Nephron progenitor cell (in vitro differentiated cells): Measurements from ENCODE around the gene EPHA8.
A peak's percentile ranks its signal among the peaks of the same experiment; 100 is the strongest.

Source experiments
- DNase-seq: peaks from one replicate; pipeline ENCODE4 v3.0.0; 2021
- H3K27ac Mint-ChIP-seq: 2 replicates; pipeline ENCODE4 v1.8.0; 2021; ENCODE audit warnings: mild to moderate bottlenecking, moderate library complexity, mixed read lengths
- H3K27me3 Mint-ChIP-seq: 2 replicates; pipeline ENCODE4 v1.8.0; 2021; ENCODE audit warnings: mild to moderate bottlenecking, low read depth, mixed read lengths; ENCODE audit not compliant: poor library complexity
- H3K36me3 Mint-ChIP-seq: 2 replicates; pipeline ENCODE4 v1.8.0; 2021; ENCODE audit warnings: low read depth, mixed read lengths
- H3K4me1 Mint-ChIP-seq: 2 replicates; pipeline ENCODE4 v1.8.0; 2021; ENCODE audit warnings: mixed read lengths
- H3K4me3 Mint-ChIP-seq: 2 replicates; pipeline ENCODE4 v1.8.0; 2021; ENCODE audit warnings: mild to moderate bottlenecking, moderate library complexity, mixed read lengths
- H3K9me3 Mint-ChIP-seq: 2 replicates; pipeline ENCODE4 v1.8.0; 2021; ENCODE audit warnings: mild to moderate bottlenecking, moderate library complexity, mixed read lengths
- CTCF ChIP-seq: fragments of 200-600 bp; sonication (generic); IDR thresholded peaks from 2 replicates; pipeline ENCODE4 v1.5.0; 2021; ENCODE audit warnings: antibody characterized with exemption

EPHA8 gene

DNA sequence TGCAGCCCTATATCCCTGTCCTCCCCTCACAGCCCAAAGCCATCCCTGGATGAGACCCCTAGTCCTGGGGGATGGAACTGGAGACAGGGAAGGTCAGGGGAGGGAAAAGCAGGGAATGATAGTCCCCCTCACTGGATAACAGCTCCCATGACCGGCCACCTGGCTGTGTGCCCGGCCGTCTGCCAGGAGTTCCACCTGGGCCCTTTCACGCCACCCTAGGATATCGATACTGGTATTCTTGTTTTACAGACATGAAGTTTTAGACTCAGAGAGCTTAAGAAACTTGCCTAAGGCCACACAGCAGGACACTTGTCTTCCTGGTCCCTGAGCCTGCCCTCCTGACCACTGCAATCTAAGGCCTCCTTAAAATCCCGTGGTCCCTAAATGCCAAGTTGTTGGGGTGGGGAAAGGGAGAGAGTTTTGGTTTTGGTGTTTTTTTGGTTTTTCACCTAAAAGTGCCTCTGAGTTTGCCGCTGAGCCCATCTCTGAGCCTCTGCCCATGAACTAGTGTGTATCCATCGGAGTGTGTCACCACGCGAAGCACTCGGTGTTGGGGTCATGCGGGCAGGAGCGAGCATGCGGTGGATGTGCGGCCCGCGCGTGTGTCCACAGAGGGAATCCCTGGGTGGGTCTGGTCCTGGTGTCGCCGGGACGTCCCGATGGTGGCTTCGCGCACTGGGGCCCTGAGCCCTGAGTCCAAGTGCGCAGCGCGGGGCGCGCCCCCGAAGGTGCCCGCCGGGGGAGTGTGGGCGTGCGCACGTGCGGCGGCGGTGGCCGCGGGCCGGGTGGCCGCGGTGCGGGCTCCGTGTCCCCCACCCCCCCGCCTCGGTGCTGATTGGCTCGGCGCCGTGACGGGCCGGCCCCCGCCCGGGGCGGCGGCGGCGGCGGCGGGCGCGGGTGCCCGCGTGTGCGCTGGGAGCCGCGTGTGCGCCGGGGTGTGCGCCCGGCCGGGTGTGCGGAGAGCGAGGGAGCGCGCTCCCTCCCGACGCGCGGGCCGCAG lies at the start of gene EPHA8:
Gene EPHA8, plus strand, starts transcription at position 906 of the 1,000 bp plus-strand sequence. CDS start 147 bp downstream, outside the sequence.
- Mint-ChIP-seq H3K27me3 (peaks cover 95% of the 10 kb centered on the region), H3K4me1 (peaks cover 19% of the 10 kb centered on the region), H3K36me3 (no peaks in the 10 kb centered on the region), H3K27ac (no peak within 1 kb of the TSS), H3K4me3 (peak within 1 kb of the TSS; percentile 81), H3K9me3 (no peaks in the 10 kb centered on the region)
- TF ChIP-seq CTCF, result no peak
- DNase-seq, result peak; percentile 66

- Mint-ChIP-seq H3K36me3 (peaks cover 71% of the 10 kb centered on the region), H3K27ac (no peak overlapping the region), H3K4me3 (no peak overlapping the region), H3K9me3 (no peaks in the 10 kb centered on the region), H3K4me1 (no peaks in the 10 kb centered on the region), H3K27me3 (peaks cover 7% of the 10 kb centered on the region)
- no peak for TF ChIP-seq CTCF
- no peak for DNase-seq
These were observed 46.2 kb upstream of the EPHA8 start for GRCh38 chr1:22516906-22517571.

- peaks cover 73% of the 10 kb centered on the region for H3K36me3 Mint-ChIP-seq
- H3K27me3 Mint-ChIP-seq, result peaks cover 7% of the 10 kb centered on the region
- H3K4me3 Mint-ChIP-seq, result no peak overlapping the region
- no peak overlapping the region for H3K27ac Mint-ChIP-seq
- H3K4me1 Mint-ChIP-seq, result no peaks in the 10 kb centered on the region
- no peak for DNase-seq
- H3K9me3 Mint-ChIP-seq, result no peaks in the 10 kb centered on the region
- no peak for TF ChIP-seq CTCF
These were observed 45.3 kb upstream of the EPHA8 start for GRCh38 chr1:22517956-22518355.

DNA sequence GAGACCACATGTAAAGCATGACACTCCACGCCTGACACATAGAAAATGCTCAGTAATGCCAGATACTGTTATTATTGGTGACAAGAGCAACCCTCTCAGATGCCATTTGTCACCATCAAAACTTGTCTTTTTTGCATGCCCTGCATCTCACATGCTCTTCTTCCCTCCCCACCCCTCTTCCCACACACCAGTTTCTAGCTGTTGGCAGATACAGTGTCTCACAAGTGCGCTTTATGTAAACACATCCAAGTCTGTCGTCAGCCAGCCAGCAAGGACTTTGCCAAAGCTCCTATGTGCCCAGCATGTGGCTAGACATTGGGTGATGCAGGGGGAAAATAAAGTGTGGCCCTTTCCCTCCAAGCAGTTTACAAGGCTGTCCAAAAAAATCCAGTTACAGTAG lies 44.9 kb upstream of the EPHA8 start:
- Mint-ChIP-seq H3K27ac (no peak overlapping the region), H3K9me3 (no peaks in the 10 kb centered on the region), H3K4me3 (no peak overlapping the region), H3K36me3 (peaks cover 76% of the 10 kb centered on the region), H3K27me3 (peaks cover 7% of the 10 kb centered on the region), H3K4me1 (no peaks in the 10 kb centered on the region)
- DNase-seq, result no peak
- TF ChIP-seq CTCF, result no peak

- Mint-ChIP-seq H3K9me3 (no peaks in the 10 kb centered on the region), H3K4me3 (no peak overlapping the region), H3K4me1 (no peaks in the 10 kb centered on the region), H3K27ac (no peak overlapping the region), H3K27me3 (peaks cover 8% of the 10 kb centered on the region), H3K36me3 (peaks cover 63% of the 10 kb centered on the region)
- DNase-seq, result no peak
- no peak for TF ChIP-seq CTCF
These were observed 42.4 kb upstream of the EPHA8 start for GRCh38 chr1:22520871-22521270.
